GM19035 (cell line): ENCODE data around the gene INO80D.
"Not testable (repeated sequence)": the region's sequence is repeated elsewhere in the genome, so short reads cannot be mapped to it uniquely, and the experiment has no call there.

Experiments
- ATAC-seq: cut with Tn5 transposase; IDR thresholded peaks from one replicate; pipeline ENCODE4 v1.9.1; 2021; ENCODE audit not compliant: unreplicated experiment

INO80D gene, protein sequence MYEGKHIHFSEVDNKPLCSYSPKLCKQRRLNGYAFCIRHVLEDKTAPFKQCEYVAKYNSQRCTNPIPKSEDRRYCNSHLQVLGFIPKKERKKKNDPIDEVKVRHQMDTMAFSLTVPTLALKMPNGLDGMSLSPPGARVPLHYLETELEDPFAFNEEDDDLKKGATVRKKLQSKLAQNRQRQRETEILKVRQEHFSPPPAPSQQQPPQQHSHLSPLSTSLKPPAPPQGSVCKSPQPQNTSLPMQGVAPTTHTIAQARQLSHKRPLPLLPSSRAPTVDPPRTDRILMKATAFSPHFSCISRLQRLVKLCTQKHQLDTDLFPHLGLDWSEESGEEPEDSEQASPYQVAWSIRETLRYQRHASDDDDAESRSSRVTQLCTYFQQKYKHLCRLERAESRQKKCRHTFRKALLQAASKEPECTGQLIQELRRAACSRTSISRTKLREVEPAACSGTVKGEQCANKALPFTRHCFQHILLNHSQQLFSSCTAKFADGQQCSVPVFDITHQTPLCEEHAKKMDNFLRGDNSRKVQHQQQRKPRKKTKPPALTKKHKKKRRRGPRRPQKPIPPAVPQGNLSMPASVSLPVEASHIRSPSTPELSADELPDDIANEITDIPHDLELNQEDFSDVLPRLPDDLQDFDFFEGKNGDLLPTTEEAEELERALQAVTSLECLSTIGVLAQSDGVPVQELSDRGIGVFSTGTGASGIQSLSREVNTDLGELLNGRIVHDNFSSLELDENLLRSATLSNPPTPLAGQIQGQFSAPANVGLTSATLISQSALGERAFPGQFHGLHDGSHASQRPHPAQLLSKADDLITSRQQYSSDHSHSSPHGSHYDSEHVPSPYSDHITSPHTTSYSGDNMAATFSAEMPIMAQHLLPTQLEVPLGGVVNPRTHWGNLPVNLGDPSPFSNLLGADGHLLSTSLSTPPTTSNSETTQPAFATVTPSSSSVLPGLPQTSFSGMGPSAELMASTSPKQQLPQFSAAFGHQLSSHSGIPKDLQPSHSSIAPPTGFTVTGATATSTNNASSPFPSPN

DNA sequence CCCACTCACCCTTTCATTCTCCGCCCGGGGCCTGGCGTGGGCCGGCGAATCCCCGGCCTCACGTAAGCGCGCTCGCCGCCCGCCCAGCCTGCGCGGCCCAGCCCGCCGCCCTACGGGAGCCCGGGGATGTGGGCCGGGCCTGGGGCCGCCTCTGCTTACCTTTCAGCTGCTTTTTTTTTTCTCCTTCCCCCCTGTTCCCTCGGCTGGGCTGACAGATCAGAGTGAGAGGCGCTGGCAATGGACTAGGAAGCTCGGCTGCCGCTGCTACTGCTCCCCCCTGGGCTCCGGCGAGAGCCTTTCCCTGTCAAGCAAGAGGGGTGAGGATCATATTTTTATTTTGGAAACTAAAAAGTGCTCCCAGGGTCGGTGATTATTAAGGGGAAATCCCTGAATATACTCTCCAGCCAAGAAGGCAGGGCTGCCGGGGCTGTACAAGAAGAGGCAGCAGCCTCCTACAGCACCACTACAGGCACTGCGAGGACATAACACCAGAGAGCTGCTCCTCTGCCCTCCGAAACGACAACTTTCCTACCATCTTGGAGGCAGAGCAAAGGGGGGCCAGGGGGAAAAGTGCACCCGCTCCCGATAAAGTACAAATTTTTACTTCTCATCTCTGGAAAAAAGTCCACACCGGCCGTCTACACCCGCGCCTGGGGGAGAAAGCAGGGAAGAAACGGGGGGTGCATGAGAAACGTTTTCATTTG is at the start of gene INO80D:
Gene INO80D (minus strand): TSS at position 433 of the 704 bp plus-strand sequence. CDS start 23,158 bp downstream, outside the sequence.
- ATAC-seq = peak; percentile 85

DNA sequence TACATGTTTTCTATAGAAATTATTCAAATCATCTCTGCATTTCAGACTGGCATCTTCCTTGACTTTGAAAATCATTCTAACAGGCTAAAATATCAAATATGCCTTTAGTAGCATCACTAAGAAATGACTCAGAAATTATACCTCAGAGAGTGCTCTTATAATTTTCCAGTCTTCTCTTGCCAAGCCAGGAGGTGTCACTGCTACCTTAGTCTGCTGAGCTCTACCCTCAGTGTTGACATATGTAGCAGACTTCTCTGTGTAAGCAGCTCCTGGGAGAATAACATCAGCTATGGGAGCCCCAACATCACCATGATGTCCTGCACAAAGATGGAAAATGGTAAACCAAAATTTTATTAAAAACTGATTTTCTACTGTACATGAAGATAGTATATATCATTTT is 41.7 kb upstream of the INO80D start:
- no peak for ATAC-seq

DNA sequence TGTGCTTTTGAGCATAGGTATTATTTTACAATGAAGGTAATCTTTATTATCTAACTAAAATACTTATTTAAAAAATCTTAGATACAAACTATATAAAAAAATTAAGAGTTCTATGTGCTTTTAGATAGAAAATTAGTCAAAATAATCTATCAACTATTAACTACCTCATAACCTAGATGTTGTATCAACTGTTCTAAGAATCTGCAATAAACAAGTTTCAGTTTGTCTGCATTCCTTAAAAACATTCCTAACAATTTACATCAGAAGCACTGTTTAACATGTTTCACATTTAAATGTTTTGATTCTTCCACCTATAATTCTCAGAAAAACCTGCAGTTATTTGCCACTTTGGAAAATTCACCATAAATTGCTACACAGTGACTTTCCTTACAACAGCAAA is 39.9 kb upstream of the INO80D start:
- no peak for ATAC-seq

DNA sequence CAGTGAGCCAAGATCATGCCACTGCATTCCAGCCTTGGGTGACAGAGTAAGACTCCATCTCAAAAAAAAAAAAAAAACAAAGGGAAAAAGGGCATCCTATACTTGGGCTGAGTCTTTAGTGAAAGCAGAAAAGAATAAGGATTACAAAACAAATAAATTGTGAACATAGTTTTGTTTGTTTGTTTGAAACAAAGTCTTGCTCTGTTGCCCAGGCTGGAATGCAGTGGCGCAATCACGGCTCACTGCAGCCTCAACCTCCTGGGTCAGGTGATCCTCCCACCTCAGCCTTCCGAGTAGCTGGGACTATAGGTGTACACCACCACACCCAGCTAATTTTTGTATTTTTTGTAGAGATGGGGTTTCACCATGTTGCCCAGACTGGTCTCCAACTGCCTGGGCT is 36.6 kb upstream of the INO80D start:
- not testable (repeated sequence) for ATAC-seq

- ATAC-seq = no peak
These were observed 30.3 kb upstream of the INO80D start for GRCh38 chr2:206116278-206116677.

GRCh38 chr2:206115026-206115578 is 29.1 kb upstream of the INO80D start:
- ATAC-seq = no peak

DNA sequence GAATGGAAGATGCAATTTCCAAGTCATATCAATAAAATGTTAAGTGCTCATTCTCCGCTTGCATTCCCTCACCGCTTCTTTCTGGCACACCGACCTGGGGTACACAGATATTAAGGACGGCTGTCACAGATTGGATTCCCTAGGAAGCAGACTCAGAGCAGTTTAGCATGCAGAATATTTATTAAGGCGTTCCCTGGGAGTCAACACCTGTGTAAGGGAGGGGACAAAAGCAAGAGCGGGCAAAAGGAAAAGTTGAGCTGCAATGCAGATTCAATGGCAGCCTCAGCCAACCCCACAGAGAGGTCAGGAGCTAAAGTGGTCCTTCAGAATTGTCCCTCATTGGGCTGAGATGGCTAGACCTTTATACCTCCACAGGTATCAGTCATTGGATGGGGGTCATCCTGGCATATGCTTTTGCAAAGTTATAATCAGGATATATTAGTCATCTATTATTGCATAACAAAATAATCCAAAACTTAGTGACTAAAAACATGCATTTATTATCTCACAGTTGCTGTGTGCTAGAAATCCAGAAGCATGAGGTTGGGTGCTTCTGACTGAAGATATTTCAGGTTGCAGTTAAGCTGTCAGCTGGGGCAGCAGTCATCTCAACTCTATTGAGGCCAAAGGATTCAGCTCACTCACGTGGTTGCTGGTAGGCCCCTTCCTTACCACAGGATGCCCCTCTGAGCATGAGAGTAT is 27.0 kb upstream of the INO80D start:
- ATAC-seq = no peak

- ATAC-seq = no peak
These were observed 26.1 kb upstream of the INO80D start for GRCh38 chr2:206112108-206112507.

DNA sequence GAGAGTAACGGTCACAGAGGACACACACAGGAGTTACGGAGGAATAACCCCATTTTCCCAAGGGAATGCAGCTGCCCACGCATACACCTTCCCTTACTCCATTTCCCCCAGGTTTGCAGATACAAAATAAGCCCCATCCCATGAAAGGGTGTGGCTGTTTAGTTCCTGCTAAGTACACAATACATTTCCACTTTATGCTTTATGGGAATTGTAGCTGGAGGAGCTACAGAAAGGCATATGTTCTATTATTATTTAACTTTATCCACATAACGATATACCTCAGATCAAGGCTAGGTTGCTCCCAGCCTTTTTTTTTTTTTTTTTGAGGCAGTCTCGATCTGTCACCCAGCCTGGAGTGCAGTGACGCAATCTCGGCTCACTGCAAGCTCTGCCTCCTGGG is 22.7 kb upstream of the INO80D start:
- no peak for ATAC-seq

DNA sequence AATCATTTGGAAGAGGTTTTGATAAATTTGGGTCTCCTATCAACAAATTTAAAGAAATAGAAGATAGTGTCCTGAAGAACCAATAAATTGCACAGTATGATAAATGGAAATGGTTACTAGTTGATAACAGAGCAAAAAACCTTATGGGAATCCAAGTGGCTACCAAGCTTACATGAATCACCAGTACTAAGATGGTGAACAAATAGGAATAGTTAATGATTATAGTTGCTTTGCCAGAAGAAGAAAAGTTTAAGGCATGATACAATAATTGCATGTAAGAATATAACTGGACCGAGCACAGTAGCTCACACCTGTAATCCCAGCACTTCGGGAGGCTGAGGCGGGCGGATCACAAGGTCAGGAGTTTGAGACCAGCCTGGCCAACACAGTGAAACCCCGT is 19.6 kb upstream of the INO80D start:
- no peak for ATAC-seq

DNA sequence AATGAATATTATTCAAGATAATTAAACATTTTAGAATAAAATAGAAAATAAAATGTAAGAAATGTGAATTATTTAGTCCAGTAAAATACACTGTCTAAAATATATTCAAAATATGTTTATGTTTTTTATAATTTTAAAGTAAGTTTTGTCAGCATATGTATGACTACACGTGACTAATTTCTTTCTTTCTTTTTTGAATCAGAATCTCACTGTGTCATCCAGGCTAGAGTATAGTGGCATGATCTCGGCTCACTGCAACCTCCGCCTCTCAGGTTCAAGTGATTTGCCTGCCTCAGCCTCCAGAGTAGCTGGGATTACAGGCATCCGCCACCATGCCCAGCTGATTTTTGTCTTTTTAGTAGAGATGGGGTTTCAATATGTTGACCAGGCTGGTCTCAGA is 19.1 kb upstream of the INO80D start:
- ATAC-seq = no peak

DNA sequence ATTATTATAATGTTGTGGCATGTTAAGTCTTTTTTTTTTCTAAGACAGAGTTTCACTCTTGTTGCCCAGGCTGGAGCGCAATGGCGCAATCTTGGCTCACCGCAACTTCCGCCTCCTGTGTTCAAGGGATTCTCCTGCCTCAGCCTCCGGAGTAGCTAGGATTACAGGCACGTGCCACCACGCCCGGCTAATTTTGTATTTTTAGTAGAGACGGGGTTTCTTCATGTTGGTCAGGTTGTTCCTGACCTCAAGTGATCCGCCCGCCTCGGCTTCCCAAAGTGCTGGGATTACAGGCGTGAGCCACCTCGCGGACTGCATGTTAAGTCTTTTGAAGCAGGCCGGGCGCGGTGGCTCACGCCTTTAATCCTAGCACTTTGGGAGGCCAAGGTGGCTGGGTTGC is 12.9 kb upstream of the INO80D start:
- ATAC-seq = not testable (repeated sequence)

DNA sequence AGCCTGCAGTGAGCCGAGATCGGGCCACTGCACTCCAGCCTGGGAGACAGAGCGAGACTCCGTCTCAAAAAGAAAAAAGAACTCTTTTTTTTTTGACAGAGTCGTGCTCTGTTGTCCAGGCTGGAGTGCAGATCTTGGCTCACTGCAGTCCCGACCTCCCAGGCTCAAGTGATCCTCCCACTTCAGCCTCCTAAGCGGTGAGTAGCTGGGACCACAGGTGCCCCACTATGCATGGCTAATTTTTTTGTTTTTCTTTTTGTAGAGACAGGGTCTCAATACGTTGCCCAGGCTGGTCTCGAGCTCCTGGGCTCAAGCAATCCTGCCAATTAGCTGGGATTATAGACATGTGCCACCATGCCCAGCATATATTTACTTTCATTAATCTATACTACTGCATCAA is 12.5 kb upstream of the INO80D start:
- ATAC-seq = no peak

DNA sequence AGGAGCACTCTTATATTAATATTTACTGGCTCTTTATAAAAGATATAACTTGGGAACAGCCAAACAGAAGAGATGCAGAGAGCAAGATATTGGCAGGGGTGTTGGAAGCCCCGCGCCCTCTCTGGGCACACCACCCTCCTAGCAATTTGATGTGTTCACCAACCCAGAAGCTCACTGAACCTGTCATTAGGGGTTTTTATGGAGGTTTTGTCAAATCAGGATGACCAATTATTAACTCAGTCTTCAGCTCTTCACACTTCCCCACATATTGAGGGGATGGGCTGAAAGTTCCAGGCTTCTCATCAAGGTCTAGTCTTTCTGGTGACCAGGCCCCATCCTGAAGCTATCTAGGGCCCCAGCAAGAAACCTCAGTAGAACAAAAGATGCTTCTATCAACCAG is 10.9 kb upstream of the INO80D start:
- no peak for ATAC-seq

GRCh38 chr2:206095536-206096332 is 9.8 kb upstream of the INO80D start:
- no peak for ATAC-seq

- ATAC-seq = no peak
These were observed 6.3 kb upstream of the INO80D start for GRCh38 chr2:206092297-206092696.

DNA sequence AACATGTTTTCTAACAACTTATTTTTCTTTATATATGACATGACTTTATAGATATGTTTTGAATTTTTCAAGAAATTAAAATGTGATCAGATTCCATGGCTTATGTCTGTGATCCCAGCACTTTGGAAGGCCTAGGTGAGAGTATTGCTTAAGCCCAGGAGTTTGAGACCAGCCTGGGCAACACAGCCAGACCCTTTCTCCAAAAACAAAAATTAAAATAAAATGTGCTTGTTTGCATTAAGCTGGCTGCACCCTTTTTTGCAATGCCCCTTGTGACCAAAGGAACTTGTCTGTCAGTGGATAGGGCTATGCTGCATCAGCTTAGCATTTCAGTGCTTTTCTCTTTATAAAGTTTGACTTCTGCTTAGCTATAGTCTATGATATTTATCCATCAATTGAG is 2.3 kb upstream of the INO80D start:
- no peak for ATAC-seq

DNA sequence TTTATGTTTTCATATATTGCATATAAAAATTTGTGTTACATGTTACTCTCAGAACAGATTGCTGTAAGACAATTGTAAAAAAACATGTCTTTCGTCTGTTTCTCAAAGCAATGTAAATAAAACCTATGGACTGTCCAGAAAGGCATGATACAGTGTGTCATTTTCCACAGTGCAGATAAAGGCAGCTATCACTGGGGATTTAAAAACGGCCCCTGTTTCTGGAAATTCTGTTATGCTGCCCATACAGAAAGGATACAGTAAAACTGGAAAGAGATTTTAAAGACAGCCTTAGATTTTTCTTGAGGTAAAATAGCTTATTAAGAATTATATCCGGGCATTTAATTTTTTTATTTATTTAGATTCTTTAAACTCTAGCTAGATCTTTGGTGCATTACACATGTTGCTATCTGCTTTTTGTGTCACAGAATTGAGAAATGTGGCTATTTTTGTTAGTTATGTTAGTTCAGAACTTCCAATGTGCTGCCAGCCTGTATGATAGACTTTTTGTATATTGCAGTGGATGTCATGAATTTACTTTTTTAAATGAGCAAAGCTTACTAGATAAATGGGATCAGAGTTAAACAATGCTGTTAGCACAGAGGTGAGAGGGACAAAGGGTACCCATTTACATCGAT is 859 bp upstream of the INO80D start:
- no peak for ATAC-seq
